Right lobe of liver (tissue), 6 donors: ENCODE measurements around the gene UCN2. TPM values are rescaled to one million over a fixed set of nuclear protein-coding genes. Genes with fewer than 3 reads are reported as not detected.

ENCODE experiments used
- ATAC-seq, 4 donors: fragments of 200-7000 bp; cut with Tn5 transposase; one replicate each; pipeline ENCODE4 v1.9.1; 2020; ENCODE audit warnings: mild to moderate bottlenecking in 4 of 4, moderate library complexity in 4 of 4
- DNase-seq, 3 donors: peaks; one replicate each; pipeline ENCODE4 v3.0.0-alpha.2; 2020
- H3K27ac ChIP-seq, 3 donors: fragments of 200-600 bp; one replicate each; pipeline ENCODE4 v1.8.0; 2022
- H3K27me3 ChIP-seq, 2 donors: fragments of 200-600 bp; one replicate each; pipeline ENCODE4 v1.8.0; 2022
- H3K36me3 ChIP-seq, 4 donors: fragments of 200-600 bp; sonication (generic) in 1 of 4; one replicate each; pipeline versions ENCODE4 v1.5.1 to v1.8.0; 2017 to 2022; ENCODE audit warnings: control low read depth in 1 of 4
- H3K4me1 ChIP-seq, 4 donors: fragments of 200-600 bp; sonication (generic) in 1 of 4; one replicate each; pipeline versions ENCODE4 v1.5.1 to v1.8.0; 2017 to 2022; ENCODE audit warnings: control low read depth in 1 of 4
- H3K4me3 ChIP-seq, 3 donors: fragments of 200-600 bp; one replicate each; pipeline ENCODE4 v1.8.0; 2022
- H3K9me3 ChIP-seq, 4 donors: fragments of 200-600 bp; sonication (generic) in 1 of 4; one replicate each; pipeline versions ENCODE4 v1.5.1 to v1.8.0; 2017 to 2022; ENCODE audit warnings: control low read depth in 1 of 4
- CTCF ChIP-seq, 4 donors: fragments of 200-600 bp in 3 of 4; fragments of 450-650 bp in 1 of 4; IDR thresholded peaks; one replicate each; pipeline versions ENCODE4 v1.5.1 to v1.8.0; 2016 to 2022; ENCODE audit warnings: antibody characterized with exemption in 4 of 4, mild to moderate bottlenecking in 2 of 4
- POLR2A ChIP-seq: fragments of 450-650 bp; IDR thresholded peaks from one replicate; pipeline ENCODE4 v1.6.1; 2017; ENCODE audit warnings: antibody characterized with exemption, mild to moderate bottlenecking
- WGBS: methylation state at CpG from one replicate; pipeline ENCODE4 v1.1.6; 2018; ENCODE audit warnings: low coverage, low lambda C conversion rate; ENCODE audit not compliant: insufficient coverage; ENCODE audit errors: missing lambda C conversion rate; 5-methylcytosine and 5-hydroxymethylcytosine counted together
- intact Hi-C, 2 donors: fragments of 100-400 bp; cut with DNase I; formaldehyde crosslinking; loops; one replicate each; pipeline versions ENCODE4 v1.11.2 to v1.14.1; 2022
- total RNA-seq, 6 experiments: library from RNA; depleted of rRNA in 2 of 6; stranded (reverse); fragments of >200 nt in 2 of 6; fragmentation: NEBNext Ultra II Directional in 3 of 6; extraction: Animal tissue kit (Norgen Biotek cat#: 25700) in 3 of 6; gene quantifications; one replicate each; pipeline versions ENCODE4 v1.1.0 to v1.2.4, GENCODE V29; 2016 to 2023
- donor health status: DM: no; HTN: yes; CAD: no.
- donor health status: DM: no; HTN: no; CAD: no.
- donor health status: DM: no; HTN: no; CAD: no.
- donor health status: DM: no; HTN: yes; CAD: no.
- donor health status: DM: no; HTN: yes; CAD: no.

Gene UCN2
- total RNA-seq, 6 experiments from 2014 or later, result not detected

GRCh38 chr3:48536785-48537184, 26.8 kb downstream of the UCN2 start:
- Histone ChIP-seq H3K9me3 (no peaks in the 10 kb centered on the region), H3K36me3 (no peaks in the 10 kb centered on the region), H3K4me1 (no peaks in the 10 kb centered on the region), H3K27me3 (no peaks in the 10 kb centered on the region), H3K4me3 (no peak overlapping the region), H3K27ac (no peak overlapping the region)
- WGBS, result 85% methylated on average over 4 of the region's 5 CpGs
- TF ChIP-seq CTCF (IDR thresholded peaks at IDR 0.05) (no peak), POLR2A (no peak)
- no peak for ATAC-seq
- DNase-seq, result no peak
- intact Hi-C loops, result no loop called here

GRCh38 chr3:48536116-48536515, 27.5 kb downstream of the UCN2 start:
- intact Hi-C loops, result no loop called here
- Histone ChIP-seq H3K4me3 (no peak overlapping the region), H3K4me1 (no peaks in the 10 kb centered on the region), H3K9me3 (no peaks in the 10 kb centered on the region), H3K27ac (no peak overlapping the region), H3K36me3 (no peaks in the 10 kb centered on the region), H3K27me3 (no peaks in the 10 kb centered on the region)
- no peak for DNase-seq
- no peak for TF ChIP-seq POLR2A
- no peak for TF ChIP-seq CTCF (IDR thresholded peaks at IDR 0.05)
- 100% methylated on average over 9 of the region's 19 CpGs for WGBS
- no peak for ATAC-seq

GRCh38 chr3:48535578-48535977, 28.0 kb downstream of the UCN2 start:
- Histone ChIP-seq H3K4me1 (no peaks in the 10 kb centered on the region), H3K4me3 (no peak overlapping the region), H3K27me3 (no peaks in the 10 kb centered on the region), H3K36me3 (no peaks in the 10 kb centered on the region), H3K9me3 (no peaks in the 10 kb centered on the region), H3K27ac (no peak overlapping the region)
- no CpG with 5 or more reads among the region's 4 CpGs for WGBS
- intact Hi-C loops, result no loop called here
- TF ChIP-seq POLR2A, result no peak
- no peak for TF ChIP-seq CTCF (IDR thresholded peaks at IDR 0.05)
- no peak for DNase-seq
- peak in 1 of 4 donors; percentile 8 for ATAC-seq

- intact Hi-C loops, result no loop called here
- WGBS, result 69% methylated on average over 2 of the region's 2 CpGs
- TF ChIP-seq POLR2A, result no peak
- no peak for TF ChIP-seq CTCF (IDR thresholded peaks at IDR 0.05)
- Histone ChIP-seq H3K4me3 (no peak overlapping the region), H3K9me3 (no peaks in the 10 kb centered on the region), H3K4me1 (no peaks in the 10 kb centered on the region), H3K27me3 (no peaks in the 10 kb centered on the region), H3K36me3 (no peaks in the 10 kb centered on the region), H3K27ac (no peak overlapping the region)
- ATAC-seq, result no peak
- no peak for DNase-seq
These were observed 30.6 kb downstream of the UCN2 start for GRCh38 chr3:48532977-48533337.
